Posterior cingulate gyrus (tissue), 11 donors: ENCODE measurements around the gene IQGAP3.
A peak's percentile ranks its signal among the peaks of the same experiment; 100 is the strongest.
"Not testable (repeated sequence)": the region's sequence is repeated elsewhere in the genome, so short reads cannot be mapped to it uniquely, and the experiment has no call there.

Experiments used
- DNase-seq, 10 donors: peaks; one replicate each; pipeline versions ENCODE4 v3.0.0 to v3.0.0-alpha.2; 2020 to 2021; ENCODE audit warnings: mixed read lengths in 3 of 10
- intact Hi-C: fragments of 100-400 bp; cut with DNase I; formaldehyde crosslinking; loops from one replicate; pipeline ENCODE4 v1.15.1; 2023

Gene IQGAP3, protein sequence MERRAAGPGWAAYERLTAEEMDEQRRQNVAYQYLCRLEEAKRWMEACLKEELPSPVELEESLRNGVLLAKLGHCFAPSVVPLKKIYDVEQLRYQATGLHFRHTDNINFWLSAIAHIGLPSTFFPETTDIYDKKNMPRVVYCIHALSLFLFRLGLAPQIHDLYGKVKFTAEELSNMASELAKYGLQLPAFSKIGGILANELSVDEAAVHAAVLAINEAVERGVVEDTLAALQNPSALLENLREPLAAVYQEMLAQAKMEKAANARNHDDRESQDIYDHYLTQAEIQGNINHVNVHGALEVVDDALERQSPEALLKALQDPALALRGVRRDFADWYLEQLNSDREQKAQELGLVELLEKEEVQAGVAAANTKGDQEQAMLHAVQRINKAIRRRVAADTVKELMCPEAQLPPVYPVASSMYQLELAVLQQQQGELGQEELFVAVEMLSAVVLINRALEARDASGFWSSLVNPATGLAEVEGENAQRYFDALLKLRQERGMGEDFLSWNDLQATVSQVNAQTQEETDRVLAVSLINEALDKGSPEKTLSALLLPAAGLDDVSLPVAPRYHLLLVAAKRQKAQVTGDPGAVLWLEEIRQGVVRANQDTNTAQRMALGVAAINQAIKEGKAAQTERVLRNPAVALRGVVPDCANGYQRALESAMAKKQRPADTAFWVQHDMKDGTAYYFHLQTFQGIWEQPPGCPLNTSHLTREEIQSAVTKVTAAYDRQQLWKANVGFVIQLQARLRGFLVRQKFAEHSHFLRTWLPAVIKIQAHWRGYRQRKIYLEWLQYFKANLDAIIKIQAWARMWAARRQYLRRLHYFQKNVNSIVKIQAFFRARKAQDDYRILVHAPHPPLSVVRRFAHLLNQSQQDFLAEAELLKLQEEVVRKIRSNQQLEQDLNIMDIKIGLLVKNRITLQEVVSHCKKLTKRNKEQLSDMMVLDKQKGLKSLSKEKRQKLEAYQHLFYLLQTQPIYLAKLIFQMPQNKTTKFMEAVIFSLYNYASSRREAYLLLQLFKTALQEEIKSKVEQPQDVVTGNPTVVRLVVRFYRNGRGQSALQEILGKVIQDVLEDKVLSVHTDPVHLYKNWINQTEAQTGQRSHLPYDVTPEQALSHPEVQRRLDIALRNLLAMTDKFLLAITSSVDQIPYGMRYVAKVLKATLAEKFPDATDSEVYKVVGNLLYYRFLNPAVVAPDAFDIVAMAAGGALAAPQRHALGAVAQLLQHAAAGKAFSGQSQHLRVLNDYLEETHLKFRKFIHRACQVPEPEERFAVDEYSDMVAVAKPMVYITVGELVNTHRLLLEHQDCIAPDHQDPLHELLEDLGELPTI (N-terminal part only)

DNA sequence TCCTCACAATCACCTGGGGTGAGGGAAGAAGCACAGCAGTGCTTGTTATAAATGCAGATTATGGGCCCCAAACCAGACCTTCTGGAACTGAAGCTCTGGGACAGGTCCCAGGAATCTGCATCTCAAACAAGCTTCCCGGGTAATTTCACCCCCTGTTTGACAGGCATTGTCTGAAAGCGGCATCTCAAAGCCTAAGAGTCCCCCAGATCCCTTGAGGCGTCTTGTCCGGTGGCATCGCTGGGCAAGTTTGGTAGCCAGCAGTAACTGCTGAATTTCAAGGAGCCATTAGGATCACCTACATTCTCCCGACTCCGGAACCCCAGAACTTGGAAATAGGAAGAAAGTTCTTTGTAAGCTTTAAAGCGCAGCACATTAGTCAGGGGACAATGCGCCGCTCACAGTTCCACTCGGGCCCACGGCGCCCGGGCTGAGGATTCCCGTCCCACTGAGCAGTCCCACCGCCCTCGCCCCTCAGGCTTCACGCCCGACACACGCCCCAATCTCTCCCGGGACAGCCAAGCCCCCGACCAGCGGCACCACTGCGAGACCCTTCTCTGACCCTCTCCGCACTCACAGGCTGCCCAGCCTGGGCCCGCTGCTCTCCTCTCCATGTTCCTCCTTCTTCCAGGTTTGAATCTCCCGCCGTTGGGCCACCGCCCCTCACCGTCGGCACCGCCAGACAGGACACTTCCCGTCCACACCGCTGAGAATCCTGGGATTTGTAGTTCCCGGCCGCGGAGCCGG, at the start of gene IQGAP3:
IQGAP3 (minus strand) TSS at position 647 of the 744 bp plus-strand sequence; CDS start at position 611, 36 bp downstream.
- intact Hi-C loops: loop anchor here (5.0 kb wide), 1 partner anchor 60 kb away; no protein-coding TSS in a partner anchor
- peak; percentile 67 to 97 (median 82) for DNase-seq

- intact Hi-C loops: no loop called here
Measured at GRCh38 chr1:156619582-156619955, 47.2 kb upstream of the IQGAP3 start.

GRCh38 chr1:156618853-156619581, 46.7 kb upstream of the IQGAP3 start, which contains the start of gene HAPLN2:
Gene HAPLN2, plus strand, starts transcription at chr1:156619415. Its CDS starts 4,076 bp downstream, at chr1:156623491.
- intact Hi-C loops: no loop called here
- peak in 5 of 10 donors; percentile 40 to 90 (median 63) for DNase-seq

More at GRCh38 chr1:156619582-156619955, 47.2 kb upstream of the IQGAP3 start:
- DNase-seq: no peak

DNA sequence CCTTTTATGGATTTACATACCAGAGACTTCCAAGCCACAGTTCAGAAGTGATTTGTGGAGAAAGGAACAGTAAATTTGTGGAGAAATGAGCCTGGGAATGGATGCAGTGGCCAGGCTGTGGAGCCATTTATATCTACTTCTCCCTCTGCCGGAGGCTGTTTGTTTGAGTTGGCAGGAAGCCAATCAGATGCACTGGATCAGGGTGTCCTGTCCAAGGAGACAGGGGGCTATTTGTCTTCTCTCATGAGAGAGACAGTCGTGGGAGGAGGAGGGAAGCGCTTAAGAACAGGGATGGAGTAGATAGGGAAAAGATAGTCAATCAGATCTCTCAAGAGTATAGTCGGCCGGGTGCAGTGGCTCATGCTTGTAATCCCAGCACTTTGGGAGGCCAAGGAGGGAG, 44.1 kb upstream of the IQGAP3 start:
- peak in 9 of 10 donors; percentile 58 to 95 (median 75) for DNase-seq
- intact Hi-C loops: no loop called here

DNA sequence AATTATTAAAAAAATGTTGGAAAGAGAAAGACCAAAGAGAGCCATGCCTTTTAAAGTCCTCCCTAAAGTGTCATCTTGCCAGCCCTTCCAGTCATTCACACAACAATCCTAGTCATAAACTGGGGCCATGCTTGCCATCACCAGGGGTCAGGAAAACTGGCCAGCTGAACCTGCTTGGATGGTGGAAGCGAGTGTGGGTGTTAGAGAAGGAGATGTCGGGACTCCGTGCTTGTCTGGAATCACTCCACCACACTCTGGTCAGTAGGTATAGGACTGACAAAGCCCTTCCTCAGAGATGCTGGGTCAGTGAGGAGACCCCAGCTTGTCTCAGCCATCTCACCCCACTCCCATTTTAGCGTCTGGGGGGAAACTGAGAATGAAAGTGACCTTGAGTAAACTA, 43.6 kb upstream of the IQGAP3 start:
- DNase-seq: peak in 1 of 10 donors; percentile 27
- intact Hi-C loops: no loop called here

- DNase-seq: no peak
- intact Hi-C loops: no loop called here
Measured at GRCh38 chr1:156612666-156613065, 40.3 kb upstream of the IQGAP3 start.

DNA sequence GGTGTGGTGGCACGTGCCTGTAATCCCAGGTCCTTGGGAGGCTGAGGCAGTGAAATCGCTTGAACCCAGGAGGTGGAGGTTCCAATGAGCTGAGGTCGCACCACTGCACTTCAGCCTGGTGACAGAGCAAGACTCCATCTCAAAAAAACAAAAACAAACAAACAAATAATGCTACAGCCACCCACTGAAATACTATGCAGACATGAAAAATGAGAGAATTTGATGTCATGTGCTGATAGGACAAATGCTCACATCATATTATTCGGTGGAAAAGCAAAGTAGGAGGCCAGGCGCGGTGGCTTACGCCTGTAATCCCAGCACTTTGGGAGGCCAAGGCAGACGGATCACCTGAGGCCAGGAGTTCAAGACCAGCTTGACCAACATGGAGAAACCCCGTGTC, 37.7 kb upstream of the IQGAP3 start:
- DNase-seq, intact Hi-C loops: not testable (repeated sequence)

DNA sequence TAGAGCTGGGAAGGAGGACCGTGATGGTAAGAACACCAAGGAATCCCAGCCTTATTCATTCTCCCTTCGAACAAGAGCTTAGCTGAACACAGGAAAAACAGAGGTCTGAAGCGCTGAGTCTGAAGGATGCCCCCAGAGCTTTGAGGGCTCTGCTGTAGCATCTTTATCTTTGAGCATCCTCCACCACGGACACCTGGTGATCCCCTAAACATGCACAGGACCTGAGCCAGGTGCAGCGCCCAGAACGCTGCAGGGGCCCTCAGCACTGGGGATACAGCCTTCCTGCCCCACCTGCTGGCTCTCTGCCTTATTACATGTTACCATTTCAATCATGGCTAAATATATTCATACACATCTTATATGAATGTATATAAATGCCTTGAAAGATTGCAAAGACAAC, 36.6 kb upstream of the IQGAP3 start:
- peak in 1 of 10 donors; percentile 44 for DNase-seq

GRCh38 chr1:156608036-156608674, 35.8 kb upstream of the IQGAP3 start:
- intact Hi-C loops: loop anchor here (2.0 to 10.0 kb wide), 3 partner anchors 123 to 221 kb away; no protein-coding TSS in a partner anchor
- peak in 3 of 10 donors; percentile 52 to 92 (median 61) for DNase-seq

More for the DNA sequence above, 36.6 kb upstream of the IQGAP3 start:
- intact Hi-C loops: loop anchor here (2.0 to 10.0 kb wide), 3 partner anchors 124 to 222 kb away; no protein-coding TSS in a partner anchor

- intact Hi-C loops: loop anchor here (2.0 to 10.0 kb wide), 3 partner anchors 23 to 150 kb away; no protein-coding TSS in a partner anchor
- DNase-seq: not testable (repeated sequence)
Measured at GRCh38 chr1:156607344-156607743, 35.0 kb upstream of the IQGAP3 start.

- no peak for DNase-seq
- intact Hi-C loops: loop anchor here (10.0 kb wide), 1 partner anchor 118 kb away; no protein-coding TSS in a partner anchor
Measured at GRCh38 chr1:156602557-156602993, 30.2 kb upstream of the IQGAP3 start.

DNA sequence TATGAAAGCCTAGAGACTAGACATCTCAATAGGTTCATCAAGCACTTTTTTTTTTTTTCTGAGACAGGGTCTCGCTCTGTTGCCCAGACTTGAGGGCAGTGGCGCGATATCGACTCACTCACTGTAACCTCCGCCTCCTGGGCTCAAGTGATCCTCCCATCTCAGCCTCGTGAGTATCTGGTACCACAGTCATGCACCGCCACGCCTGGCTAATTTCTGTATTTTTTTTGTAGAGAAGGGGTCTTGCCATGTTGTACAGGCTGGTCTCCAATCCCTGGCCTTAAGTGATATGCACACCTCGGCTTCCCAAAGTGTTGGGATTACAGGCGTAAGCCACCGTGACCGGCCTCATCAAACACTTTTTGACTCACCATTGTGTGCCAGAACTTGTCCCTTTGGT, 29.5 kb upstream of the IQGAP3 start:
- no peak for DNase-seq
- intact Hi-C loops: loop anchor here (10.0 kb wide), 1 partner anchor 117 kb away; no protein-coding TSS in a partner anchor

DNA sequence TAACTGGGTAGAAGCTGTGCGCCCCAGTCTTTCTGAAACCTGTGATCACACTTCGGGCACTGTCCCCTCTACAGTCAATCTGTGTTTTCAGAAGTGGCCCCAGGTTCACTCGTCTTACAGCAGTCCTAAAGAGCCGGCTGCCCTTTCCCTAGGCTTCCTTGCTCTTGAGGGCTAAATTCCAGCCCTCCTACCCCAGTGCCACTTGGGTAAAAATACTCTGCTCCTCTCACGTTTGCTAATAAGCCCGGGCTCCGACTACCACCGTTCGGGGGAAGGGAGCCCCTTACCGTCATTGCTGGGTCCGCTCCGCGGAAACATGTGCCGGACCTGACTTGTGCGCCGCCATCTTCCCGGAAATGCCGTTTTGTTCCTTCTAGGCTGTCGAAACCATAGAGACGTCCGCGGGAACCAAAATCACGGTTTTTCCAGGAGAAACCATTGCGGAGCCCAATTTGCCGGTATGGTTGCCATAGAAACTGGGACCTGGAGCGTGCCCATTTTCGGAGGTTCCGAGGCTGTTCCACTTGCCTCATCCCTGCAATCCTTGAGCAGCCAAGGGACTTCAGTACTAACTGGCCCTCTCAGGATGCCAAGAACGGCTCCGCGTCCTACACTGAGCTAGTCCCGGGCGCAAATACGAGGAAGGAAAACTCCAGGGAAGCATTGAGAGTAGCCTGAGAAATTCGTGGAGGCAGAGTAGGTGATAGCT, 28.9 kb upstream of the IQGAP3 start, which contains the start of gene GPATCH4:
GPATCH4 (minus strand) TSS at position 358 of the 709 bp plus-strand sequence.
- intact Hi-C loops: loop anchor here (10.0 kb wide), 1 partner anchor 116 kb away; no protein-coding TSS in a partner anchor
- peak; percentile 76 to 96 (median 82) for DNase-seq

DNA sequence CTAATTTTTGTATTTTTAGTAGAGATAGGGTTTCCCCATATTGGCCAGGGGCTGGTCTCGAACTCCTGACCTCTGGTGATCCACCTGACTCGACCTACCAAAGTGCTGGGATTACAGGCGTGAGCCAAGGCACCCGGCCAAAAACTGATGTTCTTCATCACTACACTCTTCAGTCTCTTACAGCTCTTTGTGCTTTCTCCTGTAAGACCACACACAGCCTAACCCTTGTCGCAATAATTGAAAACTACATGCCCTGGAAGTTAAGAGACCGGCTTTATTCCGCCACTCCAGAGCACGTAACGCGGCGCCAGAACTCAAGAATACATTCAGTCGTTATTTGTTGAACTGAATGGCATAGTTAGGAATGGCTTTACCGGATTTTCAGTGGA, 28.4 kb upstream of the IQGAP3 start:
- intact Hi-C loops: loop anchor here (10.0 kb wide), 1 partner anchor 116 kb away; no protein-coding TSS in a partner anchor
- DNase-seq: no peak

DNA sequence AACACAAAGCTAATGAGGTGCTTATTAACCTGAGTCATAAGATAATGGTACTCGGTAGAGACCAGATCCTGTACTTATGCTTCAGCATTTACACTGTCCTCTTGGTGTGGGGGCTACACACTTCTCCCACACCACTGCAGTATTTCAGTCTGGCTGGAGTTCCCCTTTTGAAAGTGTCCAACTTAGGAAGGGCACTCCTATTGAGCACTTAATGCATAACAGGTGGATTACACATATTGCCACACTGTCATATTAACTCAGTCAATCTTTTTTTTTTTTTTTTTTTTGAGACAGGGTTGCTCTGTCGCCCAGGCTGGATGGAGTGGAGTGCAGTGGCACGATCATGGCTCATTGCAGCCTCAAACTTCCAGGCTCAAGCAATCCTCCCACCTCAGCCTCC, 27.4 kb upstream of the IQGAP3 start:
- intact Hi-C loops: loop anchor here (10.0 kb wide), 1 partner anchor 115 kb away; no protein-coding TSS in a partner anchor
- DNase-seq: no peak

DNA sequence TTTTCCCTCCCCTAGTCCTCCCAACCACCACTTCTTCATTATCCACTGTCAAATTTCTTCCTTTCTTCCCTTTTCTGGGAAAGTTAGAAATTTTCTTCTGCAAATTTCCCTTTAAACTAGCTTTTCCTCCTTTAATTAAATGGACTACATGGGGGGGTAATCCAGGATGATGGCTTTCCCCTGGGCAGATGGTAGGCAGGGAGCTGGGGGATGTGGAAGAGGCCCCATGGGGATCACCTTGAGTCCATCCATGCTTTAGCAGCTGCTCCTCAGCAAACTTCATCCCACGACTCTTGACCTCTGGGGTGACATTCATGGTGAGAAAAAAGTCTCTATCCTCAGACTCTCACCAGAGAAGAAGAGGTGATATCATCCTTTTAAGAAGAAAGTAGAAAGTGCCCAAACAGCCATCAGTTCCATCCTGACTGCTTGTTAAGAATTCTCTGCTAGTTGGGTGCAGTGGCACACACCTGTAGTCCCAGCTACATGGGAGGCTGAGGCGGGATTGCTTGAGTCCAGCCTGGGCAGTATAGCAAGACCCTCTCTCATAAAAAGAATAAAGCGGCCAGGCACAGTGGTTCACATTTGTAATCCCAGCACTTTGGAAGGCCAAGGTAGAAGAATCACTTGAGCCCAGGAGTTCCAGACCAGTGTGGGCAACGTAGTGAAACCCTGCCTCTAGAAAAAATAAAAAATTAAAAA, 26.5 kb upstream of the IQGAP3 start:
- no peak for DNase-seq
- intact Hi-C loops: no loop called here
